Activated CD8-positive, alpha-beta memory T cell treated with anti-CD3 and anti-CD28 coated beads, Interleukin-2, amount 50 U/mL, for 1 hour (primary cell): ENCODE measurements around the gene SNRPA1.

Experiments used
- DNase-seq: peaks from one replicate; pipeline ENCODE4 v3.0.0-alpha.2; 2020; ENCODE audit errors: extremely low read depth

Gene SNRPA1

GRCh38 chr15:101318839-101319238 is 23.8 kb upstream of the SNRPA1 start:
- no peak for DNase-seq

DNA sequence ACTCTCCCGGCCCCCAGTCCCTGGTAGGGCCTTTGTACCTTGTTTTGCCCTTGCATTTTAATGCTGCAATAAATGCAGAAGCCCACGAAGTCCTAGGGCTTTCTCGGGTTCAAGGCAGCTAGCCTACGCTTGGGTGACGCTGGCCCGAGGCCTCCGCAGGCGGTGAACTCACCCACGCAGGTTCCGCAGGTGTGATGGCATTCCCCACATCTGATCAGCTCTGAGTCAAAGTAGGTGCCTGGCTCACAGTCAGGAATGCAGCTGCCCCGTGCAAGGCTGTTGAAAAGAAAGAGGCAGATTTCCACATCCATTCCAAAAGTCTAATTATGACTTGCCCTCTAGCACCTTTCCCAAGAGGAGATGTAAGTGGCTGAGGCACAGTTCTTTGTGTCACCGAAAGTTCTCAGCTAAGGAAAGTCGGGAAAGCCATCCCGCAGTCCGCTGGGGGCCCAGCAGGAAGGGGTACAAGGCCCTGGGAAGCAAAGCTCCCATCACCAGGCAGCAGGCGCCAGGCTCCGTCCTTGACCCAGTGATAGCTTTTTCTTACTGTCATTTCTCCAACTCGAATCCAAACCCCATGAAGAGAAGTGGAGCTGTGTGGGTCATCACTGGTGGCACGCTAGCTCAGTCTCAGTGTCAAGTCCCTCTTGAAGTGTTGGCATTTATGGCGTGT is 23.2 kb upstream of the SNRPA1 start:
- DNase-seq: no peak

GRCh38 chr15:101317336-101317872 is 22.4 kb upstream of the SNRPA1 start:
- DNase-seq: no peak

- no peak for DNase-seq
Observed at GRCh38 chr15:101316529-101316928, 21.5 kb upstream of the SNRPA1 start.

DNA sequence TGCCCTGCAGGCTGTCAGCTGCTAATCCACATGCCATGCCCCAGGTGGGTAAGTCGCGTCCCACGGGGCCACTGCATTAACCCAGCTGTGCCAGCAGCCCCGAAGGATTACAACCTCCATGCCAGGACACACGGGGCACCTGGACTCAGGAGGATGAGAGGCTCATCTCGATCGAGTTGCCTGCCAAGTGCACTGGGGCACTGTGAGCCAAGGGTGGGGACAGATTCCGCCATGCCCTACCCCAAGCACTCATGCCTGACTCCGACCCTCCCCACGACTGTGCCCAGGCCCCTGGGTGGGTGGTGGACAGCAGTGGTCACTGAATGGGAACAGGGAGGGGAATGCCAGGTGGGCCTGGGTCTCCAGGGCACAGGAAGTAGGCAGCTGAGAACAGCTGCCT is 20.7 kb upstream of the SNRPA1 start:
- DNase-seq: no peak

- DNase-seq: no peak
Observed at GRCh38 chr15:101314336-101315125, 19.5 kb upstream of the SNRPA1 start.

GRCh38 chr15:101313041-101313761 is 18.2 kb upstream of the SNRPA1 start:
- DNase-seq: no peak

GRCh38 chr15:101310508-101310907 is 15.5 kb upstream of the SNRPA1 start:
- no peak for DNase-seq

DNA sequence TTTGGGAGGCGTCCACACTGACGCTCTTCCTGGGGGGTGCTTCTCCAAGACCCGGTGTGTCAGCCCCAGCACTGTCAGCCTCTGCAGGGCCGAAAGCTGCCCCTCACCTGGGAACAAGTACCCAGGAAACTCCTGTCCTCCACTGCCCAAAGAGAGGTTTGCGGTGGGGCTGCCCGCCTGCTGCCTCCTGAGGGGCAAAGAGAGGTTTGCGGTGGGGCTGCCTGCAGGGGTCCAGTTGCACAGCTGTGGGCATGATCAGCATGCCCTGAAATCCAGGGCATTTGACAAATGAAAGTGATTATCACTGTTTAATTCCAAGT is 15.1 kb upstream of the SNRPA1 start:
- DNase-seq: no peak

DNA sequence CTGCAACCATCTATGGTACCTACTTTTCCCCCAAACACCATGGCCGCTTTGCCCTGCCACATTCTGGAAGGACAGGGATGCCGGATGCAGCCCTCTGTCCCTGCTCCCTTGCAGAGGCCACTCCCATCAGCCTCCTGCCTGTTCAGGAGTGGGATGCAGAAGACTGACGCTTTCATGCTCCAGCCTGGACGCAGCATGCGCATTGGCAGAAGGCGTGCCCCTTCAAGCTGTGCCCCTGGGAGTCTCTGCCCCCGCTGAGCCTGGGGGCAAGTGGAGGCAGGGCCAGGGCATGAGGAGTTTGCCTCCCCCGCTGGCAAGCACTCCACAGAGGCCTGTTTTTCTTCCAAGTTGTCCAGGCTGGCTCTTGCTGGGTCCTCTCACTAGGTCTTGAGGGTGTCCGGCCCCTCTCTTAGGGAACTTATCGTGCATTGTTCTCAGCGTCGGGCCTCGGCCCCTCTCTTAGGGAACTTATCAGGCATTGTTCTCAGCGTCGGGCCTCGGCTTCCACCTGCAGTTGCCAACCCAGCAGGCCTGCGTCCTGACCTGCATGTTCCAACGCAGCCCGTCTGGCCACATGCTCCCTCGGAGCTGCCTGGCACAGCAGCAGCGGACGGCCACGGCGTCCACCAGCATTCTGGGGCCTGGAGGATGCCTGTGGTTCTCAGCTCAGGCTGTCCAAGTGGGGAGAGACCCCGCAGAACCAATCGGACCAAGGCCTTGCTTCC is 14.6 kb upstream of the SNRPA1 start:
- DNase-seq: no peak

DNA sequence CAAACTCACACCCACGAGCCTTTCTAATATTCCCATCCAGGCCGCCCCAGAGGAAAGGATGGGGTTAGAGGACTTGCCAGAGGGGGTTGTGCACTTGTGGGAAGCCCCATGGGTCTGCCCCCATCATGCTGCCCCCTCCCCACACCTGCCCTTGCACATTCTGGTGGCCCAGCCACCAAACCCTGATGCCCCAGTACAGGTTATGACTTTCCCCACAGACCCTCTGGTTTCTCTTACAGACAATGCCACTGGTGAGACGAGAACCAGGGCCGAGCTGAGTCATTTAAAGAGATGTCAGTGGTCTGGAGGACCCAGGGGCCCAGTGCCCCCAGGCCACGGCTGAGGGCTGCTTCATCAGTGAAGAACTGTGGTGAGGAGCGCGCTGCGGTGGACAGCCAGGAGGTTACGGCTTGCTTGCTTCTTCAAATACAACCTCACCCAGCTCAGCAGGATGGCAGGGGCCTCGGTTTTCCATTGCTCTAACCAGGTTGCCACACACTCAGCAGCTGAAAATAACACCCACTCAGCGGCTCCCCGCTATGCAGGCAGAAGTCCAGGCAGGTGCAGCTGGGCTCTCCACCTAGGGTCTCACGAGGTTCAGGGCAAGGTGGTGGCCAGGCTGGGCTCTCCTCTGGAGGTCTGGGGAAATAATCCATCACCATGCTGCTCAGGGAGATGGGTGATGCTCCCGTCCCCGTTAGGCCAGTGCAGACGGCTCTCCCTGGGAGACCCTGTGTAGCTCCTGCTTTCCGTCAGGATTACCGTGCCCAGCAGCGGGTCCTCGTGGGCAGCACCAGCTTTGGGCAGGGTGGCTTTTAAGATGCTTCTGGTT is 13.8 kb upstream of the SNRPA1 start:
- DNase-seq: no peak

DNA sequence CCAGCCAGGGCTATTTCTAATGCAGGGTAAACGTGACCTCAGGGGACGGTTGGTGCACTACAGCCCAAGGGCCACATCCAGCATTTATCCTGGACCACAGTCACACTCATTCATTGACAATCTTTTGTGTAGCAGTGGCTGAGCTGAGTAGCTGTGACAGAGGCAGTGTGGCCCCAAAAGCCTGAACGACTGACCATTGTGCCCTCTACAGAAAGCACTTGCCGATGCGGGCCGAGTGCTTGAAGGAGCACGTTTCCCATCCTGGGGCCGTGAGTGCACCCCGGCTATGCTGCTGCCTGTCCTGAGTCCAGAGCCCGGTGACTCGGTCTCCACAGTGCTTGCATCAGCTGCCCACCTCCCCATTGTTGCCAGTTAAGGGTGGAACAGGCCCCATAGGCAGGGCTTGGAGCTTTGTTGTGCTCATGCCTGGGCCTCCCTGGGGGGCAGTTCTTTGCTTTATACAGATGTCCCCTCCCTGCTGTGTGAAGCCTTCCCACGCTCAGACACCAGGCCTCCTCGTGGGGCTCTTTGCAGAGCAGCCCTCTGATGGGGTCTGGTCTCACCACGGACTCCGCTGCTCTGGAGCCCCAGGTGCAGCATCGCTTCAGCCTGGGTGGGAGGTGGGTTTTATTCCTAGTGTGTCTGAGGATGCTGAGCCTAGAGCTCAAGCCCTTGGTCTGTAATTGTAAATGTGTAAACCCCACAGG is 13.0 kb upstream of the SNRPA1 start:
- DNase-seq: no peak

DNA sequence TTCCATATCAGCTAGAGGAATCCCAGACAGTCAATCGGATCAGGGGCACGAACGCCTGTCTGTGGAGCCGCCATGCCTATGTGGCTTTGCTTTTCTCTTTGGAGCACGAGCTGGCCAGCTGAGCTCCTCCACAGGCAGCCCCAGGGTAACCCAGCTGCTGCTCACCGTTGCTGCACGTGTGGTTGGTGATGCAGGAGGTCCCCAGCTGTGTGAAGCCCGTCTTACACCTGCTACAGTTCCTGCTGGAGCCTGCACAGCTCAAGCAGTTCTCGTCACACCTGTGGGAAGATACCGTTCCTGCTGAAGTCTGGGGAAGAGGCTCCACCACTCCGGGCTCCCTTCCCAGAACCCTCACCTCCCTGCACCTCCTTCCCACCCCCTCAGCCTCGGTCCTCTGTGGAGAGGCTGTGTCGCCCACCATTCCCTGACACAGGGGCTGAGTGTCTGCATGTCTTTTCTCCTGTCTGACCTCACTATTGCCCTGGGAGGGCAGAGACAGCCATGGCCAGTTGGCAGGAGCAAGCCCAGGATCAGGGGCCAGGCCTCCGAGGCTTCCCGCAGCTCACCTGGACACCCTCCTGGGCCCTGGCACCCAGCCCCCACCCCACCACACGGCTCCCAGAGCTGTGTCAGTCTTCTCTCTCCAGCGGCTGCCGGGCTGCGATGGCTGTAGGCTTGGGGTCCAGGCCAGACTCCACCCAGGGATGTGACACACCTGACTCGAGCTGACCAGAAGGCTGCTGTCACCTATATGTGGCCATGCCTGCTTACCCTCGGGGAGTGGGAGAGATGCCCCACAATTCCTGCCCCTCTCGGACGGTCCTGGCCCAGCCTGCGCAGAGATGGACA is 12.2 kb upstream of the SNRPA1 start:
- no peak for DNase-seq

- DNase-seq: no peak
Observed at GRCh38 chr15:101306341-101307047, 11.4 kb upstream of the SNRPA1 start.

DNA sequence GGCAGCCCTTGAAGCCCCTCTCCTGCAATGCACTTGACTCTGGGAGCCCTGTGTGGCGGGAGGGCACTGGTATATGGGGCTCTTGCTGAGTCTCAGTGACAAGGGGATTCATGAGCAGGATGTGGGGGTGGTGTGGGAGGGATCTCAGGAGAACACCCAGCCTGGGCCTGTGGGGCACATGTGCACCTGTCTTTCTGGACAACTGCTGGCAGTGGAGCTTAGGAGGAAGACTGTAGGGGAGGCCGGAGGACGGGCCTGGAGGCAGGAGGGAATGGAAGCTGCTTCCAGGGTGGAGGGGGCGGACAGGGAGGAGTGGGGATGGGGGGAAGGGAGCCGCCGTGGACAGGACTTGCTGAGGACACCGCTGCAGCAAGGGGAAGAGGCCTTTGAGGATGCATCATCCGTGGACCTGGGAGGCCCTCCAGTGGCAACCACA is 10.8 kb upstream of the SNRPA1 start:
- DNase-seq: no peak

DNA sequence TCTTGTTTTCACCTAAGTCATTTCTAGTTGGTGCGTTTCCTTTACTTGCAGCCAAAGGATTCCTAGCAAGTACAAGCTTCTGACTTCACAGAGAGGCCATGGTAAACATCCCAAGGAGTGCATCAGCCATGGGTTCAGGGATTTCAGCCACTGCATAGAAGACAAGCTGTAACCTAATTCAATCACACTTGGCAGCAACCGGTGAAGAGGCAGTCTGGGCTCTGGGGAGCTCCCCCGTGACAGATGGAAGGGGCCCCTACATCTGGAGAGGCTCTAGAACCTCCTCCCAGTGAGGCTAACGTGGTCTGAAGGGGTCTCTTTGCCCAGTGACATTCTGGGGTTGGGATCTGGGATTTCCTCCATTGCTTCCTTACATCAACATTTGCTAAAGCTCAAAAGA is 8.4 kb upstream of the SNRPA1 start:
- DNase-seq: no peak

DNA sequence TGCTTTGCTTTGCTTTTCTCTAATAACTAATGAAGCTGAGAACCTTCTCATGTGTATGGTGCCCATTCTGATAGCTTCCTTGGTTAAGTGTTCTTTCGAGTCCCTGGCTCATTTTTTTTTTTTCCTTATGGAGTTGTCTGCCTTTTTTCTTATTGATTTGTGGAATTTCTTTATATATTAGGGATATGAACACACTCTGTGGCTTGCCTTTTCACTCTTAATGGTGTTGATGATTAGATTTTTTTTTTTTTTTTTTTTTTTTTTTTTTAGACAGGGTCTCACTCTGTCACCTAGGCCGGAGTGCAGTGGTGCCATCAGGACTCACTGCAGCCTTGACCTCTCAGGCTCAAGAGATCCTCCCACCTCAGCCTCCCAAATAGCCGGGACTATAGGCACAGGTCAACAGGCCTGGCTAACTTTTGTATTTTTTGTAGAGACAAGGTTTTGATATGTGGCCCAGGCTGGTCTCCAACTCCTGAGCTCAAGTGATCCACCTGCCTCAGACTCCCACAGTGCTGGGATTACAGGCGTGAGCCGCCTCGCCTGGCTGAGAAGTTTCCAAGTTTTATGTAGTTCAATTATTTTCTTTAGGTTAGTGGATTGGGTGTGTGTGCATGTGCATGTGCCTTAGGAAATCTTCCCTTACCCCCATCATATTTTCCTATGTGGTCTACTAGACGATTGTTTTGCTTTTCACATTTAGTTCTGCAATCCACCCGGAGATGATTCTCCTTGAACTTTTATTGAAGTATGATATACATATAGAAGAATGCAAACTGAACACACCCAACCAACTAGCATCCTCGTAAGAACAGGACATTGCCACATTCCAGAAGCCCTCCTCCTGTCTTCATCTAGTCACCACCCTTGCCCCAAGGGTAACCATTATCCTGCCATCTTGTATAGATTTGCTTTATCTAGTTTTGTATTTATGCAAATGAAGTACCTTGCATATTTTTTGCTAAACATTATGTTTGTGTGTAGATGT is 1.7 kb upstream of the SNRPA1 start:
- DNase-seq: no peak
